ENCODE data around the gene MET. TPM values are rescaled to one million over a fixed set of nuclear protein-coding genes. Genes with fewer than 3 reads are reported as not detected.

The MET gene
- total and polyA plus RNA-seq, 10 of the 15 experiments (the other 5 are each of a cell fraction or from before 2014, with no cell fraction given): 0.01 to 0.21 TPM; not detected in 8

DNA sequence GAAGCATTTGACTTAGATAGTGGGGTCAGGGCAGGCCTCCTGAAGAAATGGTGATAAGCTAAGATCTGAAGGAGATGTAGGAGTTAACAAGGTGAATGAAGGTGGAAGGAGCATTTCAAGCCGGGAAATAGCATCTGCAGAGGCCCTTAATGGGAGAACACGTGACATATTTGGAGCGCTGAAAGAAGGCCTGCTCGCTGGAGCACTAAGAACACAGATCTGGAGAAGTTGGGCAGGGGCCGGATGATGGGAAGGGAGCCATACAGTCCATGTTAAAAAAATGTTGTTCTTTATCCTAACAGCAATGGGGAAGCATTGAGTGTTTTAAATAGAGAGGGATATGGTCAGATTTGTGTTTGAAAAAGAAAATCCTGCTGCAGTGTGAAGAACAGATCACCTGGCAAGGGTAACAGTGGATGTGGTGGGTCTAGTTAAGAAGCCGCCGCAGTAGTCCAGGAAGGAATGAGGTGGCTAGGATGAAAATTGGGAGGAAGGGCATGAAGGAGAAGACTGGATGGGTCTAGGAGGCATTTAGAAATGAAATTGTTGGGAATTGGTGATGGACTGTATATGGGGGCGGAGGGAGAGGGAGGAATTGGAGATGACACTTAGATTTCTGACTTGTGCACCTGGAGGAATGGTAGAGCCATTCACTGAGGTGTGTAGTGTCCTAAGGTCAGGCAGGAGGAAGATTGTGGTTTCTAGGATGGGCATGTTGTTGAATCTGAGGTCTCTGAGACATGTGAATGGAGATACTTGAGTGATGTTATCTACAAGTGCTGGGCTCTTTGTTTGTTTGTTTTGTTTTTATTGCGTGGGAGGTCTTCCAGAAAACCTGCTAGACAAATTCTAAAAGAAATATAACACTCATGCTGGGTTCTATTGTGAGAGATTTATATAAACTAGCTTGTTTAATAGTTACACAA, 58.4 kb downstream of the MET start:
- TF ChIP-seq SREBF1 (IDR thresholded peaks at IDR 0.05; ENCODE audit: low read length): no peak
- TF ChIP-seq STAT1 (conservative IDR thresholded peaks at IDR 0.05): no peak
- TF ChIP-seq, protein P1, sequence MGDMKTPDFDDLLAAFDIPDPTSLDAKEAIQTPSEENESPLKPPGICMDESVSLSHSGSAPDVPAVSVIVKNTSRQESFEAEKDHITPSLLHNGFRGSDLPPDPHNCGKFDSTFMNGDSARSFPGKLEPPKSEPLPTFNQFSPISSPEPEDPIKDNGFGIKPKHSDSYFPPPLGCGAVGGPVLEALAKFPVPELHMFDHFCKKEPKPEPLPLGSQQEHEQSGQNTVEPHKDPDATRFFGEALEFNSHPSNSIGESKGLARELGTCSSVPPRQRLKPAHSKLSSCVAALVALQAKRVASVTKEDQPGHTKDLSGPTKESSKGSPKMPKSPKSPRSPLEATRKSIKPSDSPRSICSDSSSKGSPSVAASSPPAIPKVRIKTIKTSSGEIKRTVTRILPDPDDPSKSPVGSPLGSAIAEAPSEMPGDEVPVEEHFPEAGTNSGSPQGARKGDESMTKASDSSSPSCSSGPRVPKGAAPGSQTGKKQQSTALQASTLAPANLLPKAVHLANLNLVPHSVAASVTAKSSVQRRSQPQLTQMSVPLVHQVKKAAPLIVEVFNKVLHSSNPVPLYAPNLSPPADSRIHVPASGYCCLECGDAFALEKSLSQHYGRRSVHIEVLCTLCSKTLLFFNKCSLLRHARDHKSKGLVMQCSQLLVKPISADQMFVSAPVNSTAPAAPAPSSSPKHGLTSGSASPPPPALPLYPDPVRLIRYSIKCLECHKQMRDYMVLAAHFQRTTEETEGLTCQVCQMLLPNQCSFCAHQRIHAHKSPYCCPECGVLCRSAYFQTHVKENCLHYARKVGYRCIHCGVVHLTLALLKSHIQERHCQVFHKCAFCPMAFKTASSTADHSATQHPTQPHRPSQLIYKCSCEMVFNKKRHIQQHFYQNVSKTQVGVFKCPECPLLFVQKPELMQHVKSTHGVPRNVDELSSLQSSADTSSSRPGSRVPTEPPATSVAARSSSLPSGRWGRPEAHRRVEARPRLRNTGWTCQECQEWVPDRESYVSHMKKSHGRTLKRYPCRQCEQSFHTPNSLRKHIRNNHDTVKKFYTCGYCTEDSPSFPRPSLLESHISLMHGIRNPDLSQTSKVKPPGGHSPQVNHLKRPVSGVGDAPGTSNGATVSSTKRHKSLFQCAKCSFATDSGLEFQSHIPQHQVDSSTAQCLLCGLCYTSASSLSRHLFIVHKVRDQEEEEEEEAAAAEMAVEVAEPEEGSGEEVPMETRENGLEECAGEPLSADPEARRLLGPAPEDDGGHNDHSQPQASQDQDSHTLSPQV (IDR thresholded peaks at IDR 0.05): no peak
- TF ChIP-seq, protein P2, sequence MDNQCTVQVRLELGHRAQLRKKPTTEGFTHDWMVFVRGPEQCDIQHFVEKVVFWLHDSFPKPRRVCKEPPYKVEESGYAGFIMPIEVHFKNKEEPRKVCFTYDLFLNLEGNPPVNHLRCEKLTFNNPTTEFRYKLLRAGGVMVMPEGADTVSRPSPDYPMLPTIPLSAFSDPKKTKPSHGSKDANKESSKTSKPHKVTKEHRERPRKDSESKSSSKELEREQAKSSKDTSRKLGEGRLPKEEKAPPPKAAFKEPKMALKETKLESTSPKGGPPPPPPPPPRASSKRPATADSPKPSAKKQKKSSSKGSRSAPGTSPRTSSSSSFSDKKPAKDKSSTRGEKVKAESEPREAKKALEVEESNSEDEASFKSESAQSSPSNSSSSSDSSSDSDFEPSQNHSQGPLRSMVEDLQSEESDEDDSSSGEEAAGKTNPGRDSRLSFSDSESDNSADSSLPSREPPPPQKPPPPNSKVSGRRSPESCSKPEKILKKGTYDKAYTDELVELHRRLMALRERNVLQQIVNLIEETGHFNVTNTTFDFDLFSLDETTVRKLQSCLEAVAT (IDR thresholded peaks at IDR 0.05): no peak
- TF ChIP-seq, protein P3, sequence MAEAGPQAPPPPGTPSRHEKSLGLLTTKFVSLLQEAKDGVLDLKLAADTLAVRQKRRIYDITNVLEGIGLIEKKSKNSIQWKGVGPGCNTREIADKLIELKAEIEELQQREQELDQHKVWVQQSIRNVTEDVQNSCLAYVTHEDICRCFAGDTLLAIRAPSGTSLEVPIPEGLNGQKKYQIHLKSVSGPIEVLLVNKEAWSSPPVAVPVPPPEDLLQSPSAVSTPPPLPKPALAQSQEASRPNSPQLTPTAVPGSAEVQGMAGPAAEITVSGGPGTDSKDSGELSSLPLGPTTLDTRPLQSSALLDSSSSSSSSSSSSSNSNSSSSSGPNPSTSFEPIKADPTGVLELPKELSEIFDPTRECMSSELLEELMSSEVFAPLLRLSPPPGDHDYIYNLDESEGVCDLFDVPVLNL (IDR thresholded peaks at IDR 0.05; ENCODE audit: low read depth, low read length): no peak
- no peak for TF ChIP-seq RCOR1 (conservative IDR thresholded peaks at IDR 0.05; ENCODE audit: low read depth, low read length)
- TF ChIP-seq CHD1 (IDR thresholded peaks at IDR 0.05; ENCODE audit: low read depth, low read length): no peak
- TF ChIP-seq MTA2 (IDR thresholded peaks at IDR 0.05; ENCODE audit: low read depth): no peak
- TF ChIP-seq MXI1 (IDR thresholded peaks at IDR 0.05; ENCODE audit: low read depth, low read length): no peak
- no peak for TF ChIP-seq GATAD2B (conservative IDR thresholded peaks at IDR 0.05; ENCODE audit: low read depth)
- H3K4me3 ChIP-seq: no peak overlapping the region
- H3K9me3 ChIP-seq (replicated peaks; ENCODE audit: control insufficient read depth, insufficient read depth, low read length): no peaks in the 10 kb centered on the region
- no peak for ATAC-seq
- no peaks in the 10 kb centered on the region for H3K4me1 ChIP-seq (ENCODE audit: control insufficient read depth, insufficient read depth, low read length)
- FAIRE-seq: no peak
- no peak overlapping the region for H3K4me2 ChIP-seq (ENCODE audit: control insufficient read depth, insufficient read depth)
- H4K20me1 ChIP-seq (ENCODE audit: control insufficient read depth, insufficient read depth): no peaks in the 10 kb centered on the region
- DNase-seq (ENCODE audit: low read depth, low spot score): no peak
- POLR2A ChIA-PET: interaction anchor here (0.5 kb wide), 1 partner anchor 1013 kb away, joined by 3 read pairs; no protein-coding TSS in a partner anchor
- RAD21 ChIA-PET (ENCODE audit: unreplicated experiment): no interaction called here
- H2AFZ ChIP-seq (ENCODE audit: control insufficient read depth, low read depth, low read length): no peak overlapping the region
- no peaks in the 10 kb centered on the region for H3K36me3 ChIP-seq (ENCODE audit: control insufficient read depth in 2 of 2, insufficient read depth in 2 of 2, low read length in 1 of 2)
- in situ Hi-C loops (cut with MboI) (no loop called here), intact Hi-C loops (cut with micrococcal nuclease; ENCODE audit: unreplicated experiment) (no loop called here)
- SMC1A ChIA-PET (ENCODE audit: uncharacterized antibody, unreplicated experiment): interaction anchor here (0.6 kb wide), 1 partner anchor 193 kb away, joined by 3 read pairs; no protein-coding TSS in a partner anchor
- WGBS (ENCODE audit: insufficient coverage, insufficient replicate concordance, low lambda C conversion rate, missing lambda C conversion rate): 68% methylated on average over 9 of the region's 9 CpGs
- no peaks in the 10 kb centered on the region for H3K79me2 ChIP-seq (ENCODE audit: control insufficient read depth, insufficient read depth, low read length)
- CTCF ChIA-PET: no interaction called here
- H3K27me3 ChIP-seq (replicated peaks in 1 of 2; ENCODE audit: control insufficient read depth in 2 of 2, insufficient read depth in 2 of 2, low read length in 1 of 2): peaks cover 1 to 10% of the 10 kb centered on the region in 2 experiments; a peak in 3 of 4 replicates
- no peak overlapping the region for H3K9ac ChIP-seq (ENCODE audit: control insufficient read depth, insufficient read depth, low read length)
- no peak overlapping the region for H3K27ac ChIP-seq (ENCODE audit: control insufficient read depth, insufficient read depth)
- BruUV-seq (replicated peaks): no TSS peak
